PC-3 (cell line): Measurements from ENCODE around the gene SPANXA2. TPM values are rescaled to one million over a fixed set of nuclear protein-coding genes. Genes with fewer than 3 reads are reported as not detected.

Experiments used
- ATAC-seq: fragments of 200-7000 bp; cut with Tn5 transposase; 2 replicates; pipeline ENCODE4 v1.9.1; 2020; ENCODE audit warnings: mild to moderate bottlenecking, moderate library complexity
- BruUV-seq: library from RNA; stranded (reverse); fragments of 400-500 nt; replicated peaks from 2 replicates; lab custom pipeline; 2021; lab: Mats Ljungman, UMichigan
- CTCF ChIA-PET: fragments of 300-600 bp; sonication (Branson Sonifier 250); formaldehyde crosslinking; loops from one replicate; lab custom pipeline; 2022; ENCODE audit warnings: antibody characterized with exemption; lab: Charles Lee
- POLR2A ChIA-PET: fragments of 300-600 bp; sonication (Branson Sonifier 250); formaldehyde crosslinking; loops from one replicate; lab custom pipeline; 2022; ENCODE audit warnings: antibody characterized with exemption; ENCODE audit not compliant: unreplicated experiment; lab: Charles Lee
- DNase-seq: peaks from one replicate; pipeline ENCODE4 v3.0.0-alpha.2; 2015
- H2AFZ ChIP-seq: fragments of 300-600 bp; sonication (generic); 2 replicates; pipeline ENCODE4 v1.6.0; 2016; ENCODE audit warnings: antibody characterized with exemption, low read length
- H3F3A ChIP-seq: fragments of 300-600 bp; sonication (generic); one replicate; pipeline ENCODE4 v1.6.0; 2017; ENCODE audit warnings: antibody characterized with exemption, low read length, control low read depth, mild to moderate bottlenecking; ENCODE audit not compliant: unreplicated experiment
- H3K27ac ChIP-seq: fragments of 300-600 bp; sonication (generic); 2 replicates; pipeline ENCODE4 v1.5.1; 2016; ENCODE audit warnings: mild to moderate bottlenecking, low read length
- H3K27me3 ChIP-seq: fragments of 300-600 bp; sonication (generic); 2 replicates; pipeline ENCODE4 v1.6.1; 2016; ENCODE audit warnings: low read length, mixed read lengths
- H3K36me3 ChIP-seq: fragments of 300-600 bp; sonication (generic); 2 replicates; pipeline ENCODE4 v1.6.1; 2016; ENCODE audit warnings: low read depth, mixed run types, low read length, mixed read lengths
- H3K4me1 ChIP-seq: fragments of 300-600 bp; sonication (generic); 2 replicates; pipeline ENCODE4 v1.5.1; 2016; ENCODE audit warnings: low read length; ENCODE audit not compliant: insufficient read depth
- H3K4me2 ChIP-seq: fragments of 300-600 bp; sonication (generic); 2 replicates; pipeline ENCODE4 v1.6.0; 2016; ENCODE audit warnings: low read length
- H3K4me3 ChIP-seq: fragments of 300-600 bp; sonication (generic); 2 replicates; pipeline ENCODE4 v1.5.1; 2016; ENCODE audit warnings: mild to moderate bottlenecking, low read length, mixed read lengths
- H3K79me2 ChIP-seq: fragments of 300-600 bp; sonication (generic); 2 replicates; pipeline ENCODE4 v1.6.1; 2017; ENCODE audit warnings: low read length, mixed read lengths
- H3K9ac ChIP-seq: fragments of 300-600 bp; sonication (generic); 2 replicates; pipeline ENCODE4 v1.6.0; 2016; ENCODE audit warnings: mild to moderate bottlenecking, low read length
- H3K9me2 ChIP-seq: fragments of 300-600 bp; sonication (generic); replicated peaks from 2 replicates; pipeline ENCODE4 v1.6.1; 2016; ENCODE audit warnings: mixed run types, low read length, mixed read lengths
- H3K9me3 ChIP-seq: fragments of 300-600 bp; sonication (generic); 2 replicates; pipeline ENCODE4 v1.6.1; 2016; ENCODE audit warnings: low read length, mixed read lengths
- H4K20me1 ChIP-seq: fragments of 300-600 bp; sonication (generic); 2 replicates; pipeline ENCODE4 v1.6.1; 2016; ENCODE audit warnings: low read length, mixed read lengths
- EZH2 ChIP-seq: fragments of 300-600 bp; sonication (generic); IDR thresholded peaks from one replicate; pipeline ENCODE4 v1.6.1; 2017; ENCODE audit warnings: antibody characterized with exemption, mild to moderate bottlenecking, low read length; ENCODE audit not compliant: unreplicated experiment
- EZH2phosphoT487 ChIP-seq: fragments of 300-600 bp; sonication (generic); IDR thresholded peaks from 2 replicates; pipeline ENCODE4 v1.6.1; 2018; ENCODE audit warnings: mild to moderate bottlenecking, antibody characterized with exemption, low read length, borderline replicate concordance
- intact Hi-C: fragments of 100-400 bp; cut with micrococcal nuclease; formaldehyde crosslinking; loops from 2 replicates; pipeline ENCODE4 v1.9.0; 2023
- total RNA-seq: library from RNA; depleted of rRNA; stranded (reverse); fragments of >200 nt; gene quantifications from 2 replicates; pipeline ENCODE4 v1.2.3, GENCODE V29; 2014; rRNA removed
- TF ChIP-seq, protein P1 (sequence below): fragments of 300-600 bp; sonication (generic); conservative IDR thresholded peaks from 2 replicates; pipeline ENCODE4 v1.5.1; 2017; ENCODE audit warnings: antibody characterized with exemption, low read depth, mild to moderate bottlenecking, low read length

The SPANXA2 gene
- total RNA-seq, 1 experiment from 2014 or later, result not detected

GRCh38 chrX:141619336-141619735 lies 29.8 kb downstream of the SPANXA2 start:
- no peaks in the 10 kb centered on the region for H3K27me3 ChIP-seq
- H3K27ac ChIP-seq, result no peak overlapping the region
- no peak overlapping the region for H2AFZ ChIP-seq
- no peak overlapping the region for H3K4me2 ChIP-seq
- DNase-seq (no peak), ATAC-seq (no peak)
- POLR2A ChIA-PET, result no interaction called here
- H3K9me2 ChIP-seq, result no peaks in the 10 kb centered on the region
- CTCF ChIA-PET, result no interaction called here
- H3K4me3 ChIP-seq, result no peak overlapping the region
- no peaks in the 10 kb centered on the region for H3K36me3 ChIP-seq
- H3K9ac ChIP-seq, result no peak overlapping the region
- no peaks in the 10 kb centered on the region for H3K9me3 ChIP-seq
- intact Hi-C loops, result no loop called here
- H4K20me1 ChIP-seq, result no peaks in the 10 kb centered on the region
- no peaks in the 10 kb centered on the region for H3K79me2 ChIP-seq
- H3K4me1 ChIP-seq, result no peaks in the 10 kb centered on the region
- no TSS peak for BruUV-seq
- TF ChIP-seq EZH2 (no peak), EZH2phosphoT487 (no peak)
- TF ChIP-seq, protein P1, sequence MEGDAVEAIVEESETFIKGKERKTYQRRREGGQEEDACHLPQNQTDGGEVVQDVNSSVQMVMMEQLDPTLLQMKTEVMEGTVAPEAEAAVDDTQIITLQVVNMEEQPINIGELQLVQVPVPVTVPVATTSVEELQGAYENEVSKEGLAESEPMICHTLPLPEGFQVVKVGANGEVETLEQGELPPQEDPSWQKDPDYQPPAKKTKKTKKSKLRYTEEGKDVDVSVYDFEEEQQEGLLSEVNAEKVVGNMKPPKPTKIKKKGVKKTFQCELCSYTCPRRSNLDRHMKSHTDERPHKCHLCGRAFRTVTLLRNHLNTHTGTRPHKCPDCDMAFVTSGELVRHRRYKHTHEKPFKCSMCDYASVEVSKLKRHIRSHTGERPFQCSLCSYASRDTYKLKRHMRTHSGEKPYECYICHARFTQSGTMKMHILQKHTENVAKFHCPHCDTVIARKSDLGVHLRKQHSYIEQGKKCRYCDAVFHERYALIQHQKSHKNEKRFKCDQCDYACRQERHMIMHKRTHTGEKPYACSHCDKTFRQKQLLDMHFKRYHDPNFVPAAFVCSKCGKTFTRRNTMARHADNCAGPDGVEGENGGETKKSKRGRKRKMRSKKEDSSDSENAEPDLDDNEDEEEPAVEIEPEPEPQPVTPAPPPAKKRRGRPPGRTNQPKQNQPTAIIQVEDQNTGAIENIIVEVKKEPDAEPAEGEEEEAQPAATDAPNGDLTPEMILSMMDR, result no peak
- H3F3A ChIP-seq, result no peaks in the 10 kb centered on the region

GRCh38 chrX:141632124-141632523 lies 42.6 kb downstream of the SPANXA2 start:
- Histone ChIP-seq H3K9me3 (no peaks in the 10 kb centered on the region), H2AFZ (no peak overlapping the region), H3K9ac (no peak overlapping the region), H3F3A (no peaks in the 10 kb centered on the region), H3K9me2 (no peaks in the 10 kb centered on the region), H3K4me2 (no peak overlapping the region), H3K4me1 (no peaks in the 10 kb centered on the region), H3K27ac (no peak overlapping the region), H3K36me3 (no peaks in the 10 kb centered on the region), H3K79me2 (no peaks in the 10 kb centered on the region), H3K27me3 (no peaks in the 10 kb centered on the region), H3K4me3 (no peak overlapping the region), H4K20me1 (no peaks in the 10 kb centered on the region)
- ATAC-seq (no peak), DNase-seq (no peak)
- POLR2A ChIA-PET, result no interaction called here
- TF ChIP-seq EZH2phosphoT487, result no peak
- no TSS peak for BruUV-seq
- CTCF ChIA-PET, result no interaction called here
- intact Hi-C loops, result no loop called here

DNA sequence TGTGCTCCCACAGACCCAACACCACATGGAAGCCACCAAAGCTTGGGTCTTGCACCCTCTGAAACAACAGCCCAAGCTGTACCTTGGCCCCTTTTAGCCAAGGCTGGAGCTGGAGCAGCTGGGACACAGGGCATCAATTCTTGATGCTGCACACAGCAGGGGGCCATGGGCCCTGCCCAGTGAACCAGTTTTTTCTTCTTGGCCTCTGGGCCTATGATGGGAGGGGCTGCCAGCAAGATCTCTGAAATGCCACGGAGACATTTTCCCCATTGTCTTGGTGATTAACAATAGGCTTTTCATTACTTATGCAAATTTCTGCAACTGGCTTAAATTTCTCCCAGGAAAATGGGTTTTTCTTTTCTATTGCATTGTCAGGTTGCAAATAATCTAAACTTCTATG lies 49.0 kb downstream of the SPANXA2 start:
- BruUV-seq, result no TSS peak
- Histone ChIP-seq H4K20me1 (no peaks in the 10 kb centered on the region), H3K4me2 (no peak overlapping the region), H3K36me3 (no peaks in the 10 kb centered on the region), H3K27ac (no peak overlapping the region), H3K27me3 (no peaks in the 10 kb centered on the region), H3K9me2 (no peaks in the 10 kb centered on the region), H3K9ac (no peak overlapping the region), H3K79me2 (no peaks in the 10 kb centered on the region), H3K4me1 (peaks cover 23% of the 10 kb centered on the region), H2AFZ (no peak overlapping the region), H3K9me3 (no peaks in the 10 kb centered on the region), H3F3A (no peaks in the 10 kb centered on the region), H3K4me3 (no peak overlapping the region)
- intact Hi-C loops, result no loop called here
- TF ChIP-seq EZH2phosphoT487 (no peak), EZH2 (no peak)
- TF ChIP-seq, protein P1, result no peak
- DNase-seq, result no peak
- no peak for ATAC-seq
- ChIA-PET CTCF (no interaction called here), POLR2A (no interaction called here)

Other genes with a start within 250 kb of the SPANXA2 start
- gene SPANXA1, start 5.0 kb upstream of the SPANXA2 start, total RNA-seq, result not detected in 2 replicates
- not detected in 2 replicates for gene SPANXD, start 109.0 kb downstream of the SPANXA2 start, total RNA-seq
- not detected in 2 replicates for gene MAGEC3, start 248.6 kb downstream of the SPANXA2 start, total RNA-seq